ENCODE results near the gene DEDD. TPM values are rescaled to one million over a fixed set of nuclear protein-coding genes. Genes with fewer than 3 reads are reported as not detected.
A peak's percentile ranks its signal among the peaks of the same experiment; 100 is the strongest.

DEDD gene
- 10 to 100 TPM; 21.8 to 28.9 TPM for total RNA-seq

GRCh38 chr1:161132410-161133219, at the start of gene DEDD:
TSS of gene DEDD (minus strand) at chr1:161132667. CDS start at chr1:161124462, 8,205 bp downstream.
- H3K27ac ChIP-seq, result peak within 1 kb of the TSS; percentile 93 to 95
- H3K4me1 ChIP-seq, result peaks cover 0 to 37% of the 10 kb centered on the region in 2 donors
- TF ChIP-seq CTCF (IDR thresholded peaks at IDR 0.05), result no peak

GRCh38 chr1:161182214-161182613, 49.7 kb upstream of the DEDD start:
- H3K4me1 ChIP-seq, result peaks cover 0 to 28% of the 10 kb centered on the region in 2 donors
- no peak overlapping the region for H3K27ac ChIP-seq
- no peak overlapping the region for H3K4me3 ChIP-seq
- no peaks in the 10 kb centered on the region for H3K9me3 ChIP-seq
- TF ChIP-seq CTCF (IDR thresholded peaks at IDR 0.05), result no peak
- no peaks in the 10 kb centered on the region for H3K27me3 ChIP-seq
- no peak for DNase-seq (ENCODE audit: low spot score)
- no peaks in the 10 kb centered on the region for H3K36me3 ChIP-seq

More at GRCh38 chr1:161132410-161133219, at the start of gene DEDD:
- Histone ChIP-seq H3K9me3 (no peaks in the 10 kb centered on the region), H3K27me3 (no peaks in the 10 kb centered on the region), H3K4me3 (peak within 1 kb of the TSS; percentile 81 to 83), H3K36me3 (peaks cover 15% of the 10 kb centered on the region)
- peak; percentile 95 for DNase-seq (ENCODE audit: low spot score)

- Histone ChIP-seq H3K27me3 (no peaks in the 10 kb centered on the region), H3K4me3 (no peak overlapping the region), H3K36me3 (peaks cover 3% of the 10 kb centered on the region), H3K9me3 (no peaks in the 10 kb centered on the region), H3K27ac (no peak overlapping the region), H3K4me1 (peaks cover 0 to 32% of the 10 kb centered on the region in 2 donors)
- peak in 1 of 2 donors; percentile 41 for TF ChIP-seq CTCF (IDR thresholded peaks at IDR 0.05)
- no peak for DNase-seq (ENCODE audit: low spot score)
Measured at GRCh38 chr1:161180639-161181038, 48.2 kb upstream of the DEDD start.

- no peak for DNase-seq (ENCODE audit: low spot score)
- Histone ChIP-seq H3K36me3 (peaks cover 12% of the 10 kb centered on the region), H3K4me1 (peaks cover 0 to 23% of the 10 kb centered on the region in 2 donors), H3K4me3 (no peak overlapping the region), H3K9me3 (no peaks in the 10 kb centered on the region), H3K27me3 (no peaks in the 10 kb centered on the region), H3K27ac (no peak overlapping the region)
- TF ChIP-seq CTCF (IDR thresholded peaks at IDR 0.05), result no peak
Measured at GRCh38 chr1:161179698-161180097, 47.2 kb upstream of the DEDD start.

GRCh38 chr1:161177936-161178244, 45.4 kb upstream of the DEDD start:
- H3K4me3 ChIP-seq, result peak overlapping the region; percentile 77 to 93

More at GRCh38 chr1:161177936-161178244, 45.4 kb upstream of the DEDD start:
- DNase-seq (ENCODE audit: low spot score), result no peak
- Histone ChIP-seq H3K27me3 (no peaks in the 10 kb centered on the region), H3K36me3 (peaks cover 30% of the 10 kb centered on the region), H3K27ac (peak overlapping the region; percentile 86 to 89), H3K4me1 (peaks cover 2 to 25% of the 10 kb centered on the region in 2 donors), H3K9me3 (no peaks in the 10 kb centered on the region)
- TF ChIP-seq CTCF (IDR thresholded peaks at IDR 0.05), result no peak
